ENCODE results near the gene LRRC59. TPM values are rescaled to one million over a fixed set of nuclear protein-coding genes. Genes with fewer than 3 reads are reported as not detected.

The LRRC59 gene
- polyA plus RNA-seq, 3 donors from 2014 or later, result 16.8 to 30.3 (median 23.9) TPM

Other genes starting within 250 kb of the LRRC59 start
- 1 to 10 TPM in 1 of 3 donors, under 1 TPM in 2; 0.25 to 2.0 (median 0.66) TPM for gene PPP1R9B, start 246.8 kb downstream of the LRRC59 start, polyA plus RNA-seq
- gene SGCA, start 231.5 kb downstream of the LRRC59 start, polyA plus RNA-seq, result not detected
- not detected for gene COL1A1, start 195.9 kb downstream of the LRRC59 start, polyA plus RNA-seq
- not detected for gene TMEM92, start 123.1 kb downstream of the LRRC59 start, polyA plus RNA-seq
- 10 to 100 TPM in 1 of 3 donors, 1 to 10 TPM in 2; 6.8 to 17.4 (median 7.1) TPM for gene XYLT2, start 51.4 kb downstream of the LRRC59 start, polyA plus RNA-seq
- gene MRPL27, start 24.3 kb downstream of the LRRC59 start, polyA plus RNA-seq, result 10 to 100 TPM; 47.8 to 69.1 (median 49.4) TPM
- under 1 TPM in 2 of 3 donors, not detected in 1; 0.47 to 0.85 TPM for gene EME1, start 24.3 kb downstream of the LRRC59 start, polyA plus RNA-seq
- 10 to 100 TPM in 1 of 3 donors, 1 to 10 TPM in 2; 4.8 to 11.1 (median 5.4) TPM for gene ACSF2, start 28.7 kb upstream of the LRRC59 start, polyA plus RNA-seq
- gene CHAD, start 71.4 kb upstream of the LRRC59 start, polyA plus RNA-seq, result not detected
- 10 to 100 TPM; 50.5 to 54.2 (median 54.1) TPM for gene RSAD1, start 81.3 kb upstream of the LRRC59 start, polyA plus RNA-seq
- under 1 TPM in 1 of 3 donors, not detected in 2; 1.00 TPM for gene MYCBPAP, start 110.9 kb upstream of the LRRC59 start, polyA plus RNA-seq
- not detected for gene EPN3, start 135.2 kb upstream of the LRRC59 start, polyA plus RNA-seq
- gene SPATA20, start 149.7 kb upstream of the LRRC59 start, polyA plus RNA-seq, result 10 to 100 TPM in 1 of 3 donors, 1 to 10 TPM in 2; 9.8 to 23.0 (median 9.9) TPM
- not detected for gene CACNA1G, start 163.2 kb upstream of the LRRC59 start, polyA plus RNA-seq
- 1 to 10 TPM in 1 of 3 donors, under 1 TPM in 1, not detected in 1; 0.52 to 1.2 TPM for gene ABCC3, start 237.4 kb upstream of the LRRC59 start, polyA plus RNA-seq

All from immature natural killer cell (primary cell).